Naive thymus-derived CD4-positive, alpha-beta T cell (primary cell): ENCODE measurements around the gene SEMA4C. TPM values are rescaled to one million over a fixed set of nuclear protein-coding genes. Genes with fewer than 3 reads are reported as not detected.

ENCODE experiments used
- ATAC-seq: fragments of 150-1000 bp; cut with Tn5 transposase; 2 replicates; pipeline ENCODE4 v1.10.0; 2021; ENCODE audit warnings: mild to moderate bottlenecking, moderate library complexity
- CTCF ChIA-PET: fragments of 350-600 bp; sonication (Branson Sonifier 250); formaldehyde crosslinking; loops from one replicate; lab custom pipeline; 2021; ENCODE audit warnings: antibody characterized with exemption; lab: Charles Lee
- POLR2A ChIA-PET: fragments of 350-600 bp; sonication (Branson Sonifier 250); formaldehyde crosslinking; loops from one replicate; lab custom pipeline; 2021; ENCODE audit warnings: antibody characterized with exemption, inconsistent platforms; lab: Charles Lee
- DNase-seq, 9 donors: peaks; one replicate each; pipeline versions ENCODE4 v3.0.0 to v3.0.0-alpha.2; 2020 to 2022; ENCODE audit warnings: mixed read lengths in 1 of 9
- H3K27ac ChIP-seq: one replicate; pipeline ENCODE4 v1.7.0; 2013; ENCODE audit warnings: mild to moderate bottlenecking, low read depth, low read length, moderate library complexity
- H3K27me3 ChIP-seq, 2 donors: one replicate each; pipeline ENCODE4 v1.7.0; 2013; ENCODE audit warnings: low read length in 2 of 2, mild to moderate bottlenecking in 2 of 2, moderate library complexity in 2 of 2; ENCODE audit not compliant: control insufficient read depth in 2 of 2, insufficient read depth in 2 of 2
- H3K36me3 ChIP-seq, 3 experiments: 1 replicate in 2 of 3; 2 replicates in 1 of 3; pipeline ENCODE4 v1.7.0; 2013; ENCODE audit warnings: low read length in 3 of 3, mild to moderate bottlenecking in 3 of 3, moderate library complexity in 1 of 3; ENCODE audit not compliant: insufficient read depth in 3 of 3, control insufficient read depth in 2 of 3
- H3K4me1 ChIP-seq, 2 donors: one replicate each; pipeline ENCODE4 v1.7.0; 2013; ENCODE audit warnings: low read length in 2 of 2, mild to moderate bottlenecking in 2 of 2, moderate library complexity in 1 of 2; ENCODE audit not compliant: control insufficient read depth in 2 of 2, insufficient read depth in 2 of 2
- H3K4me3 ChIP-seq: 2 replicates; pipeline ENCODE4 v1.7.0; 2013; ENCODE audit warnings: mild to moderate bottlenecking, low read length
- H3K9me3 ChIP-seq, 3 experiments: 1 replicate in 2 of 3; 2 replicates in 1 of 3; pipeline ENCODE4 v1.7.0; 2013; ENCODE audit warnings: low read length in 3 of 3; ENCODE audit not compliant: control insufficient read depth in 2 of 3
- H3K27ac Mint-ChIP-seq, 9 donors: one replicate each; pipeline ENCODE4 v1.8.0; 2020 to 2022; ENCODE audit warnings: mixed read lengths in 9 of 9, mild to moderate bottlenecking in 8 of 9, moderate library complexity in 5 of 9, inconsistent platforms in 2 of 9
- H3K27me3 Mint-ChIP-seq, 5 donors: one replicate each; pipeline ENCODE4 v1.8.0; 2021 to 2022; ENCODE audit warnings: mixed read lengths in 5 of 5, mild to moderate bottlenecking in 1 of 5
- H3K36me3 Mint-ChIP-seq, 5 donors: one replicate each; pipeline ENCODE4 v1.8.0; 2020 to 2022; ENCODE audit warnings: mixed read lengths in 5 of 5, mild to moderate bottlenecking in 3 of 5, inconsistent platforms in 1 of 5
- H3K4me1 Mint-ChIP-seq, 7 donors: one replicate each; pipeline ENCODE4 v1.8.0; 2020 to 2022; ENCODE audit warnings: mixed read lengths in 7 of 7, mild to moderate bottlenecking in 3 of 7, inconsistent platforms in 1 of 7
- H3K4me3 Mint-ChIP-seq, 10 donors: one replicate each; pipeline ENCODE4 v1.8.0; 2020 to 2022; ENCODE audit warnings: mild to moderate bottlenecking in 10 of 10, mixed read lengths in 10 of 10, moderate library complexity in 6 of 10, inconsistent platforms in 2 of 10
- H3K9me3 Mint-ChIP-seq, 11 donors: one replicate each; pipeline ENCODE4 v1.8.0; 2020 to 2022; ENCODE audit warnings: mixed read lengths in 11 of 11, mild to moderate bottlenecking in 4 of 11, inconsistent platforms in 1 of 11, moderate library complexity in 1 of 11
- intact Hi-C, 2 donors: fragments of 100-400 bp; cut with micrococcal nuclease; formaldehyde crosslinking; loops; one replicate each; pipeline ENCODE4 v1.15.1; 2023
- polyA plus RNA-seq, 2 donors: library from polyadenylated mRNA; unstranded; fragments of 300-500 nt; fragmentation: Illumina TruSeq; gene quantifications; one replicate each; pipeline ENCODE4 v1.2.3, GENCODE V29; 2021
- total RNA-seq, 6 experiments: library from RNA in 5 of 6; stranded (reverse) in 5 of 6; gene quantifications; 1 replicate in 5 of 6; 2 replicates in 1 of 6; pipeline ENCODE4 v1.2.3 and lab custom pipeline; 2021 to 2026

The SEMA4C gene
- total and polyA plus RNA-seq, 7 experiments from 2014 or later: 3.1 to 74.7 (median 34.4) TPM

DNA sequence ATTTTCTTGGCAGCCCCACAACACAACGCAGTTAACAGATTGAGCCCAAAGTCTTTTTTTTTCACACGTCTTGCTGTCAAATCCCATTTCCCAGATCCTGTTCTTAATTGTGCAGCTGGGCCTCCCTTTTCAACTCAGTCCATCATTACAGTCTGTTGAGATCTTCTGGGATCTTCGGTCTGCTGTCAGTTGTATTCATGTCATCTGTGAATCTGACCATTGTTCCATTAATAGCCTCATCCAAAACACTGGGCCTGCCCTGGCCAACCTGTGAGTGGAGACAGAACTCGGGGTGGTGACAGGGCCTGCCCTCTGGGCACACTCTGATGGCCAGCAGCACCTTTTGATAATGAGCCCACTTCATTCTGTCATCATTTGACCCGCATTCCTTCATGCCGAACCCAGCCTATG is 39.7 kb upstream of the SEMA4C start:
- no peaks in the 10 kb centered on the region for H3K27me3 ChIP-seq
- ATAC-seq: no peak
- H3K9me3 ChIP-seq: no peaks in the 10 kb centered on the region
- intact Hi-C loops: loop anchor here in 1 of 2 donors (5.0 kb wide), 1 partner anchor 43 kb away; no protein-coding TSS in a partner anchor
- peak overlapping the region in 6 of 9 donors; percentile 2 to 98 (median 54) for H3K27ac Mint-ChIP-seq
- peaks cover 23 to 28% of the 10 kb centered on the region in 2 donors for H3K4me1 ChIP-seq
- peaks cover 33 to 60% (median 55%) of the 10 kb centered on the region in 7 donors for H3K4me1 Mint-ChIP-seq
- no peaks in the 10 kb centered on the region for H3K36me3 ChIP-seq
- ChIA-PET POLR2A (interaction anchor here (0.6 to 1.3 kb wide), 3 partner anchors 10 to 357 kb away, joined by 3 to 4 read pairs (median 3); no protein-coding TSS in a partner anchor), CTCF (interaction anchor here (0.7 kb wide), 1 partner anchor 41 kb away, joined by 3 read pairs; no protein-coding TSS in a partner anchor)
- H3K27ac ChIP-seq: no peak overlapping the region
- no peak overlapping the region for H3K4me3 Mint-ChIP-seq
- H3K36me3 Mint-ChIP-seq: peaks cover 0 to 5% (median 0%) of the 10 kb centered on the region in 5 donors
- peaks cover 0 to 7% (median 0%) of the 10 kb centered on the region in 5 donors for H3K27me3 Mint-ChIP-seq
- no peak for DNase-seq
- H3K9me3 Mint-ChIP-seq: peaks cover 0 to 5% (median 0%) of the 10 kb centered on the region in 11 donors
- no peak overlapping the region for H3K4me3 ChIP-seq

DNA sequence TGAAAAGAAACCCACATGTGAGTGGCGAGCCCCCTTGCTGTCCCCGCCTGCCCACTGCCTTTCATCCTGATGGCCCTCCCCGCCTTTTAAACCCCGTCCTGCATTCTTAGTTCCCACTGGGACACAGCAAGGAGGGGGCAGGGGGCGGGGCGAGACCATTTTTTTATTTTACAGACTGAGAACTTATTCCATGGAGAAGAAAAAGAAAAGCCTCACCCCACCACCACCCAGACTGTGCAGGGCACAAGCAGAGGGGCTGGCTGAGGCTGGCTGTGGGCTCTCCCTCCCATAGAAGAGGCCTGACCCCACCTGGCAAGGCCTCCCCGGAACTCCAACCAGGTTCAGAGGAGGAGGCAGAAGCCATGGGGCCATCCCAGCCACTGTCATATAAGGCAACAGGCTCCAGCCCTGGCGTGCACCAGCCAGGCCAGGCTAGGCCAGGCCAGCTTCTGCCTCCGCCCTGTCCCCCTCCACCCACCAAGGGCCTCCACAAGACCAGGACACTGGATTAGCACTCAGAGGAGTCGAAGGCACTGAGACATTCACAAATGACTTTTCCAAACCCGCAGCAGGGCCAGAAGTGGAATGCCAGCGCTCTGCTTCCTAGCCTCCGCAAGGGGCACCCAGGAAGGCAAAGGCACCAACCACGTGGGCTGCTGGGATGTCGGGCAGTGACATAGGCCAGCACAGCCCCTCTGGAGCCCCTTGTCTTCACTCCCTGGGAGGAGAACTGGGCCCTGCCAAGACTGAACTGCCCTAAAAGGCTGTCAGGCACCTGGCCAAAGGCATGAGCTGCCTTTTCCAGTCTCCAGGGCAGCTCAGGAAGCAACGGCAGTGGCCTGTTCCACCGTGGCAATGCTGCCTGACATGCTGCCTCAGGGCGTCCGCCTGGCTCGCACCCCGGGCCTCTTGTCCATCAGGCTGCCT is 37.5 kb upstream of the SEMA4C start:
- Mint-ChIP-seq H3K9me3 (no peaks in the 10 kb centered on the region), H3K36me3 (no peaks in the 10 kb centered on the region), H3K27me3 (peaks cover 0 to 7% (median 0%) of the 10 kb centered on the region in 5 donors), H3K4me1 (peaks cover 12 to 45% (median 38%) of the 10 kb centered on the region in 7 donors), H3K27ac (no peak overlapping the region), H3K4me3 (no peak overlapping the region)
- intact Hi-C loops: no loop called here
- Histone ChIP-seq H3K4me1 (peaks cover under 1 to 6% of the 10 kb centered on the region in 2 donors), H3K9me3 (no peaks in the 10 kb centered on the region), H3K36me3 (no peaks in the 10 kb centered on the region), H3K27me3 (no peaks in the 10 kb centered on the region), H3K27ac (no peak overlapping the region), H3K4me3 (no peak overlapping the region)
- ATAC-seq: no peak
- no peak for DNase-seq
- POLR2A ChIA-PET: no interaction called here
- CTCF ChIA-PET: interaction anchor here (1.6 kb wide), 1 partner anchor 44 kb away, joined by 4 read pairs; no protein-coding TSS in a partner anchor

DNA sequence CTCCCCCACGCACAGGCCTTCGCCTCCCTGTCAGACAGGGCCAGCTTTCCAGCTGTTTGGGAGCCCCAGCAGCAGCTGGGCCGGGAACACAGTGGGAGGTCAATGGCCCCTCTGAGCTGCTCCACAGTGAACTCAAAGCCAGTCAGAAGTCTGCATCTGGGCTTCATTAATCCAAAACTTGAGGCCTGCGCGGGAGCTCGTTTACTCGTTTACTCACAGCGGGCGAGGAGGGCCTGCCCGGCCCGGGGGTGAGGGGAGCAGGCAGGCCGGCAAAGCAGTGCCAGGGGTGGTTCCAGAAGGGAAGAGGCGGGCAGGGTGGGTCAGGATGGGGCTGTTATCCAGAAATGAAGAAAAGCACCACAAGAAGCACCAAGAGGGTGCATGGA is 36.8 kb upstream of the SEMA4C start:
- intact Hi-C loops: no loop called here
- H3K4me3 ChIP-seq: no peak overlapping the region
- Mint-ChIP-seq H3K27me3 (peaks cover 0 to 7% (median 0%) of the 10 kb centered on the region in 5 donors), H3K4me1 (peaks cover 8 to 39% (median 33%) of the 10 kb centered on the region in 7 donors), H3K27ac (peak overlapping the region in 1 of 9 donors; percentile 58), H3K36me3 (no peaks in the 10 kb centered on the region), H3K9me3 (no peaks in the 10 kb centered on the region), H3K4me3 (no peak overlapping the region)
- CTCF ChIA-PET: interaction anchor here (1.6 kb wide), 1 partner anchor 44 kb away, joined by 4 read pairs; no protein-coding TSS in a partner anchor
- H3K36me3 ChIP-seq: no peaks in the 10 kb centered on the region
- DNase-seq: no peak
- H3K9me3 ChIP-seq: no peaks in the 10 kb centered on the region
- ATAC-seq: no peak
- no peaks in the 10 kb centered on the region for H3K27me3 ChIP-seq
- POLR2A ChIA-PET: no interaction called here
- H3K27ac ChIP-seq: no peak overlapping the region
- no peaks in the 10 kb centered on the region for H3K4me1 ChIP-seq

DNA sequence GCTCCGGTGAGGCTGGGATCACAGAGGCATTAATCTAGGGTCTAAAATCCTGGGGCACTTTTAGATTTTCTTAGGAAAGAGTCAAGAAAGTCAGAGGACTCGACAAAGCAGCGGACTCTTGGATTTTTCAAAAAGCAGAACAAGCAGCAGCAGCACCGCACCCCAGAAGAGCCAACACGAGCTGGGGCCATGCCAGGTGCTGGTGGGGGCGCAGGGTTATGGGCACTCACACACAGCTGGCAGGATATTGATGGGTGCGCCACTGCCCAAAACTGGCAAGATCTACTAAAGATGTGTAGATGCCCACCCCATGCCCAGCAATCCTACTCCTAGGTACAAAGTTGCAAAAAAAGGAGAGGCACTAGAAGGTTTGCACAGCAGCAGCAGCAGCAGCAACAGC is 33.9 kb upstream of the SEMA4C start:
- ATAC-seq (no peak), DNase-seq (no peak)
- Mint-ChIP-seq H3K9me3 (peaks cover 0 to 2% (median 0%) of the 10 kb centered on the region in 11 donors), H3K4me1 (peaks cover 6 to 20% (median 14%) of the 10 kb centered on the region in 7 donors), H3K27me3 (no peaks in the 10 kb centered on the region), H3K36me3 (no peaks in the 10 kb centered on the region), H3K4me3 (peak overlapping the region in 1 of 10 donors; percentile 25), H3K27ac (peak overlapping the region in 3 of 9 donors; percentile 38 to 54 (median 43))
- Histone ChIP-seq H3K4me1 (no peaks in the 10 kb centered on the region), H3K36me3 (no peaks in the 10 kb centered on the region), H3K4me3 (no peak overlapping the region), H3K27ac (no peak overlapping the region), H3K27me3 (no peaks in the 10 kb centered on the region), H3K9me3 (no peaks in the 10 kb centered on the region)
- ChIA-PET POLR2A (interaction anchor here (0.6 to 2.1 kb wide), 5 partner anchors 8 to 43 kb away, joined by 3 to 9 read pairs (median 3); no protein-coding TSS in a partner anchor), CTCF (no interaction called here)
- intact Hi-C loops: no loop called here

DNA sequence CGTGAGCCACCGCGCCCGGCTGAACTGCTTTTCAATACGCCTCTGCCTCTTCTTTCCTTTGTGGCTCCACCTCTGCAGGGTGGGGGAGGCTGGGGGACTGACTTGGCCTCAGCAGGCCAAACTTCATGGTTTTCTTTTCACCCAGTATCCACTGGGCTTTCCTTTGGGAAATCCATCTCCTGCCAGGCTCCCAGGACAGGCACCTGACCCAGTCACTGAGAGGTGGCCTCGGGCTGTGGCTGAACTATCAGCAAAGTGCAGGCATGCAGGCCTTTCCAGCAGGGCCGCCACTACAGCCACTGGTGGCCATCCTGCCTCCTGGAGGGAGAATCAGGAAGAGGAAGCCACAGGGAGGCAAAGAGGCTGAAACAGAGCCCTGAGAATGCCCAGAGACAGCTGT is 33.4 kb upstream of the SEMA4C start:
- Mint-ChIP-seq H3K9me3 (peaks cover 0 to 4% (median 0%) of the 10 kb centered on the region in 11 donors), H3K4me3 (no peak overlapping the region), H3K27ac (no peak overlapping the region), H3K4me1 (peaks cover 9 to 24% (median 18%) of the 10 kb centered on the region in 7 donors), H3K36me3 (no peaks in the 10 kb centered on the region), H3K27me3 (no peaks in the 10 kb centered on the region)
- no peaks in the 10 kb centered on the region for H3K4me1 ChIP-seq
- intact Hi-C loops: no loop called here
- no peak for ATAC-seq
- DNase-seq: no peak
- H3K9me3 ChIP-seq: no peaks in the 10 kb centered on the region
- H3K4me3 ChIP-seq: no peak overlapping the region
- no peaks in the 10 kb centered on the region for H3K36me3 ChIP-seq
- CTCF ChIA-PET: no interaction called here
- no peak overlapping the region for H3K27ac ChIP-seq
- POLR2A ChIA-PET: interaction anchor here (1.0 to 2.1 kb wide), 4 partner anchors 8 to 41 kb away, joined by 3 to 9 read pairs (median 5); no protein-coding TSS in a partner anchor
- H3K27me3 ChIP-seq: no peaks in the 10 kb centered on the region

DNA sequence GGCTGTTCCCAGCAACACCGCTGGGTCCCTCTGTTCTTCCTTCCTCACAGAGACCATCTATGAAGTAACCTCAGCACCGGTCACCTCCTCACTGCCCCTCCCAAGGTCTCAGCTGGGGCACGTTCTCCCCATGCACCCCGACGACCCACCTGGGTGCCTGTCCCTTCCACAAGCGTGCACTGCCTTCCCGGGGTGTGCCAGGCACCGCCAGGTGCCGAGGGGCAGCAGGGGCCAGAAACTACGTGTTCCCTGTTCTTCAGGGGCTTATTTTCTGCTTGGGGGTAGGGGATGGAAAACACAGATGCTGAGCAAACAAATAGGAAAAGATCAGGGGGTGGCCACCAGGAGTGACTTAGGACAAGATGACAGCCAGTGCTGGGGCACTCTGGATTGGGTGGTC is 30.4 kb upstream of the SEMA4C start:
- no peaks in the 10 kb centered on the region for H3K36me3 ChIP-seq
- no peaks in the 10 kb centered on the region for H3K27me3 ChIP-seq
- peaks cover 22 to 53% (median 45%) of the 10 kb centered on the region in 7 donors for H3K4me1 Mint-ChIP-seq
- no peak overlapping the region for H3K27ac ChIP-seq
- no peaks in the 10 kb centered on the region for H3K9me3 ChIP-seq
- peaks cover 11 to 18% of the 10 kb centered on the region in 2 donors for H3K4me1 ChIP-seq
- ATAC-seq (no peak), DNase-seq (no peak)
- no peak overlapping the region for H3K4me3 Mint-ChIP-seq
- intact Hi-C loops: no loop called here
- no peak overlapping the region for H3K4me3 ChIP-seq
- ChIA-PET CTCF (no interaction called here), POLR2A (interaction anchor here (0.6 to 1.3 kb wide), 3 partner anchors 9 to 17 kb away, joined by 3 read pairs; no protein-coding TSS in a partner anchor)
- no peaks in the 10 kb centered on the region for H3K27me3 Mint-ChIP-seq
- H3K27ac Mint-ChIP-seq: peak overlapping the region in 3 of 9 donors; percentile 8 to 87 (median 68)
- peaks cover 0 to 4% (median 0%) of the 10 kb centered on the region in 11 donors for H3K9me3 Mint-ChIP-seq
- H3K36me3 Mint-ChIP-seq: no peaks in the 10 kb centered on the region
